ENCODE results near the gene APAF1. TPM values are rescaled to one million over a fixed set of nuclear protein-coding genes. Genes with fewer than 3 reads are reported as not detected.
"Not testable (repeated sequence)": the region's sequence is repeated elsewhere in the genome, so short reads cannot be mapped to it uniquely, and the experiment has no call there.

APAF1 gene
- total RNA-seq, 1 donor from 2014 or later: 4.0 TPM

GRCh38 chr12:98745578-98746391, 100.7 kb downstream of the APAF1 start:
- no peak for DNase-seq (ENCODE audit: missing footprints)
- intact Hi-C loops (cut with DNase I): no loop called here
- peak; percentile 64 for ATAC-seq

DNA sequence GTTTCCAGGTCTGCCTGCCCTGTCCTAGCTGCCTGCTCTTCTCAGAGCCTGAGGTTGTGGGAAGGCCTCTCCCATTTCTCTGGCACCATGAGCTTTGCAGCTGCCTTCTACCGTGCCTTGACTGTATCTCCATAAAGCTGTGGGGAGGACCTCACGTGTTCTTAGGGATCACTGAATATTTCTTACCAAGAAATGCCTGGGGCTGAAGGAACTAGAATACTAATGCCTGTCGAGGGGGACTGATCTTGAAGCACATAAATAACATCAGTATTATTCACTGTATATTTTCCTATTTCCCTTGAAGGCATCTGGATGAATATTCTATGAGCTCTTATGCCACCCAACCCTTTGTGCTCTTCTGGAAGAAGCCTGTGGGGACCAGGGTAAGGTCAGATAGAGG, 103.4 kb downstream of the APAF1 start:
- no peak for DNase-seq (ENCODE audit: missing footprints)
- intact Hi-C loops (cut with DNase I): no loop called here
- no peak for ATAC-seq

- DNase-seq (ENCODE audit: missing footprints) (no peak), ATAC-seq (no peak)
- intact Hi-C loops (cut with DNase I): no loop called here
Observed at GRCh38 chr12:98750511-98750910, 105.4 kb downstream of the APAF1 start.

DNA sequence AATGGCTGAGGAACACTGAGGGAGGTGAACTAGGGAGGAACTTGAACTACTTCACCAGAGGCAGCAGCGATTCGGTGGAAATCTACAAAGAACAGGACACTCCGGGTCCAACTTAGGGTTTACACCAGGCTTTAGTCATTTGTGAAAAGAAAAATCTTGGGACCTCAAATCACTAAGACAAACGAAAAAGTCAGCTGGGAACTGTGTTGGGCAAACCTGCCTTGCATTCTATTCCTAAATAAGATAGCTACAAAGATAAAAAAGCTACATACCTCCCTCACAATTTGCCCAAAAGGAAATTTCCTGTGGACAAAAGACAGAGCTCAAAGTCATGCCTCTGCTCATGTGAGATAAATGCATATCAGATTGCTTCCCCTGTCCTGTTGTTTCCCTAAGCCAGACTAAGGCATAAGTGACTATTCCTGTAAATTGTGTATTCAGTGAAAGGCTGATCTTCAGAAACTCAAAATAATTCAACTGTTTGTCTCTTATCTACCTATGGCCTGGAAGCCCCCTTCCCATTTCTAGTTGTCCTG, 106.6 kb downstream of the APAF1 start:
- ATAC-seq (no peak), DNase-seq (ENCODE audit: missing footprints) (no peak)
- intact Hi-C loops (cut with DNase I): no loop called here

DNA sequence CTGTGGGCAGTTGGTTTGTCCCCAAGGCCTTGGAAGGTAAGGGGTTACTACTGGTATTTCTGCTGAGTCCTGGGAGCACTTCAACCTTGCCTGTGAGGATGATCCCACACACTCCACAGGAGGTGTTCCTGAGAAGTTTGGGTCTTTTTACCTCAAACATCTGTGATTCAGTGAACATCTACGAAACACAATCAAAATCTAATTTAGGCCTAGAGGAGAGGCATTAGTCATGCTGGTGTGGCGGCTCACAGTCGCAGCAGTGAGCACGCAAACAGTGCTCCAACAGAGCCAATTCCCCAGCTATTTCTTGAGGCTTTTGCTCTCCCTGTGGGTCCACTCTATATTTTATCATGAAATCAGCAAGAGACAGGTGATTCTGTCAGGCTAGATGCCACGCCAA, 107.6 kb downstream of the APAF1 start:
- DNase-seq (ENCODE audit: missing footprints): no peak
- intact Hi-C loops (cut with DNase I): no loop called here
- ATAC-seq: no peak

DNA sequence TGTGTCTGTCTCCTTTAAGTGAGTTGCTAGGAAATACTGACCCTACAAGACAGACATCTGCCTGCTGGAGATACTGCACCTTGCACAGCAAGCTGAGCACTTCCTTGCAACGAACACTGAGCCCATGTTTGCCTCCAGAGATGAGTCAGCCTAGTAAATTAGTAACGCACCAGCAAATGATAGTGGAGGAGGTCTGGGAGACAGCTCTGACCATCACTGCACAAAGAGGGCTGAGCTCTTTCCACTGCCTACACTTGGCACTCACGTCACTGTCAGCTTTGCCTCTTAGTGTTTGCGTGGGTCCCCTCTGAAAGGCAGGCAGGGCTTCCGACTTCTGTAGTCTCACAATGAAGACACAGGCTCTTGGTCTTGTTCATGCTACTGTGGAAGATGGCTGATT, 109.0 kb downstream of the APAF1 start:
- DNase-seq (ENCODE audit: missing footprints) (no peak), ATAC-seq (no peak)
- intact Hi-C loops (cut with DNase I): no loop called here

DNA sequence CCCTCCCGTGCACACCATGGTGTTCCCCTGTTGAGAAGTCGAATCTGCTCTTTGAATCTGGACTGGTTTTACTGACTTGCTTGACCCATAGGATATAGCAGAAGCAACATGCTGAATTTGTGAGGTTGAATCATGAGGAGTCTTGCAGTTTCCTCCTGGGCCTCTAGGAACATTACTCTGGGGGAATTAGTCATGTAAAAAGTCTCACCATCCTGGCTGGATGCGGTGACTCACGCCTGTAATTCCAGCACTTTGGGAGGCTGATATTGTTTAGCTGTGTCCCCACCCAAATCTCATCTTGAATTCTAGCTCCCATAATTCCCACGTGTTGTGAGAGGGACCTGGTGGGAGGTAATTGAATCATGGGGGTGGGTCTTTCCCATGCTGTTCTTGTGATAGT, 110.8 kb downstream of the APAF1 start:
- DNase-seq (ENCODE audit: missing footprints); intact Hi-C loops (cut with DNase I); ATAC-seq: not testable (repeated sequence)

DNA sequence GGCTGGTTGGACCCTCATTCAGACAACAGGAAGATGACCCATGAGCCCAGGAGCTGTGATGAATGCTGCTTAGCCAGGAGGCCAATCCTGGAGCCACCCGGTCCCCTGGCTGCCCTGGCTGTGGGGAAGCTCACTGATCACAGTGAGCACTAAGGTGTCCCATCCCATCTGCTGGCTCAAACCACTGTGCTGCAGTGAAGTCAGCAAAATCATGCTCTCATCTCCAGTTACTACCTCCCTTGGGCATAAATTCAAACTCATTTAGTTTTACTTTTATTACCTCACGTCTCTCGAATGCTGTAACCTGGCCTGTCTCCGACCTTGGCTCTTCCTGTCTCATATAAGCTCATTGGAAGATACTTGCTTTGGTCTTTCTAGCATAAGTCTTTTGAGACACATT, 112.4 kb downstream of the APAF1 start:
- ATAC-seq (no peak), DNase-seq (ENCODE audit: missing footprints) (no peak)
- intact Hi-C loops (cut with DNase I): no loop called here

- DNase-seq (ENCODE audit: missing footprints) (no peak), ATAC-seq (no peak)
- intact Hi-C loops (cut with DNase I): no loop called here
Observed at GRCh38 chr12:98758331-98758730, 113.2 kb downstream of the APAF1 start.

- ATAC-seq: no peak
- no peak for DNase-seq (ENCODE audit: missing footprints)
Observed at GRCh38 chr12:98763656-98764055, 118.6 kb downstream of the APAF1 start.

DNA sequence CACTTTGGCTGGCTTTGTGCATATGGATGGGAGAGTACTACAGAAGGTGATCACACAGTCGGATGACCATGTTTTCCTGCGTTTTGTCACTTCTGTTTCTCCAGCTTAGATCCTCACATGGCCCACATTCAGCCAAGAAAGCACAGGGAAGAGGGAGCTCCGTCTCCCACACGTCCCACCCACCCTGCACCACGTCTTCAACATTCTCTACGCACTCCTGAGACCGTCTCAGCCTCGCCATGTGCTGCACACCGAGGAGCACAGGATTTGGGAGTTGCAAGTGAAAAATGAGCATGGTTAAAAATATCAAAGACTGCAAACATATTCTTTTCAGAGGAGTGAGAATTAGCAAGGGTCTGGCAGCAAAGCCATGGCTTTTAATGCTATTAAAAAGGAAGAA, 122.2 kb downstream of the APAF1 start:
- no peak for DNase-seq (ENCODE audit: missing footprints)
- intact Hi-C loops (cut with DNase I): no loop called here
- ATAC-seq: no peak

More at GRCh38 chr12:98763656-98764055, 118.6 kb downstream of the APAF1 start:
- intact Hi-C loops (cut with DNase I): no loop called here

DNA sequence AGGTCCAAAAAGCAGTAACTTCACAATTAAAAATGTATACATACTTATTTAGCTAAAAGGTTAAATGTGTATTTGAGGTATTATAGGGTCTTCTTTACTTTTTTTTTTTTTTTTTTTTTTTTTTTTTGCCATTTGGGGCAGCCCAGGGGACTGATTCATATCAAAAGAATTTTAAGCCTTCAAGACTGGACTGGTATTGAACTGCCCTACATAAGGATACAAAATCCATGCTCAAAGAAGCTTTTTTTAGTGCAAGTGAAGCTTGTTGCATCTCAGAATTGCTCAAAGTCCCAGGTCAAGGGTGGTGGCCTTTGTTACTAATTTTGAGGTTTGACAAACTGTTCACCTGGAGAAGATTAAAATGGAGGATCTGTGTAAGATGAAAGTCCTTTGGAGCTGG, 124.0 kb downstream of the APAF1 start:
- ATAC-seq: no peak
- intact Hi-C loops (cut with DNase I): no loop called here
- DNase-seq (ENCODE audit: missing footprints): no peak

GRCh38 chr12:98770230-98770629, 125.1 kb downstream of the APAF1 start:
- no peak for DNase-seq (ENCODE audit: missing footprints)
- no peak for ATAC-seq
- intact Hi-C loops (cut with DNase I): no loop called here

GRCh38 chr12:98771811-98772752, 127.0 kb downstream of the APAF1 start:
- DNase-seq (ENCODE audit: missing footprints) (no peak), ATAC-seq (no peak)
- intact Hi-C loops (cut with DNase I): no loop called here

GRCh38 chr12:98772818-98773217, 127.7 kb downstream of the APAF1 start:
- ATAC-seq (no peak), DNase-seq (ENCODE audit: missing footprints) (no peak)
- intact Hi-C loops (cut with DNase I): no loop called here

- intact Hi-C loops (cut with DNase I): no loop called here
- ATAC-seq (no peak), DNase-seq (ENCODE audit: missing footprints) (no peak)
Observed at GRCh38 chr12:98780261-98780660, 135.2 kb downstream of the APAF1 start.

GRCh38 chr12:98783420-98783819, 138.3 kb downstream of the APAF1 start:
- intact Hi-C loops (cut with DNase I): no loop called here
- DNase-seq (ENCODE audit: missing footprints) (no peak), ATAC-seq (no peak)
